ENCODE measurements around the gene TCF12.
A peak's percentile ranks its signal among the peaks of the same experiment; 100 is the strongest.

Gene TCF12

GRCh38 chr15:57227899-57228298 is 309.5 kb downstream of the TCF12 start:
- DNase-seq, result no peak
- Histone ChIP-seq H3K9me3 (no peaks in the 10 kb centered on the region), H3K4me1 (peaks cover 48% of the 10 kb centered on the region), H3K27me3 (no peaks in the 10 kb centered on the region), H3K36me3 (peaks cover 13% of the 10 kb centered on the region), H3K4me3 (ENCODE audit: low read depth, low read length) (peak overlapping the region; percentile 4; the same call in 1 of the 2 replicates)
- TF ChIP-seq CTCF (IDR thresholded peaks at IDR 0.05; ENCODE audit: low read depth, low read length), result no peak

- no peak for TF ChIP-seq CTCF (IDR thresholded peaks at IDR 0.05; ENCODE audit: low read depth, low read length)
- peak overlapping the region; percentile 4; the same call in 1 of the 2 replicates for H3K4me3 ChIP-seq (ENCODE audit: low read depth, low read length)
- H3K9me3 ChIP-seq, result no peaks in the 10 kb centered on the region
- H3K4me1 ChIP-seq, result peaks cover 45% of the 10 kb centered on the region
- peaks cover 17% of the 10 kb centered on the region for H3K36me3 ChIP-seq
- no peaks in the 10 kb centered on the region for H3K27me3 ChIP-seq
- no peak for DNase-seq
These were observed 310.0 kb downstream of the TCF12 start for GRCh38 chr15:57228395-57228794.

GRCh38 chr15:57229051-57229450 is 310.6 kb downstream of the TCF12 start:
- no peaks in the 10 kb centered on the region for H3K9me3 ChIP-seq
- H3K4me3 ChIP-seq (ENCODE audit: low read depth, low read length), result no peak overlapping the region
- no peak for TF ChIP-seq CTCF (IDR thresholded peaks at IDR 0.05; ENCODE audit: low read depth, low read length)
- H3K4me1 ChIP-seq, result peaks cover 45% of the 10 kb centered on the region
- H3K27me3 ChIP-seq, result no peaks in the 10 kb centered on the region
- peaks cover 24% of the 10 kb centered on the region for H3K36me3 ChIP-seq
- DNase-seq, result no peak

- Histone ChIP-seq H3K4me1 (peaks cover 49% of the 10 kb centered on the region), H3K27me3 (no peaks in the 10 kb centered on the region), H3K36me3 (peaks cover 39% of the 10 kb centered on the region), H3K9me3 (no peaks in the 10 kb centered on the region), H3K4me3 (ENCODE audit: low read depth, low read length) (no peak overlapping the region)
- no peak for DNase-seq
- TF ChIP-seq CTCF (IDR thresholded peaks at IDR 0.05; ENCODE audit: low read depth, low read length), result no peak
These were observed 313.1 kb downstream of the TCF12 start for GRCh38 chr15:57231559-57231958.

- H3K4me1 ChIP-seq, result peaks cover 34% of the 10 kb centered on the region
- TF ChIP-seq CTCF (IDR thresholded peaks at IDR 0.05; ENCODE audit: low read depth, low read length), result no peak
- H3K27me3 ChIP-seq, result no peaks in the 10 kb centered on the region
- H3K9me3 ChIP-seq, result no peaks in the 10 kb centered on the region
- no peak for DNase-seq
- H3K4me3 ChIP-seq (ENCODE audit: low read depth, low read length), result no peak overlapping the region
- H3K36me3 ChIP-seq, result peaks cover 58% of the 10 kb centered on the region
These were observed 315.7 kb downstream of the TCF12 start for GRCh38 chr15:57234156-57234555.

GRCh38 chr15:57235186-57235585 is 316.7 kb downstream of the TCF12 start:
- no peak for DNase-seq
- Histone ChIP-seq H3K4me3 (ENCODE audit: low read depth, low read length) (no peak overlapping the region), H3K4me1 (peaks cover 25% of the 10 kb centered on the region), H3K27me3 (no peaks in the 10 kb centered on the region), H3K36me3 (peaks cover 67% of the 10 kb centered on the region), H3K9me3 (no peaks in the 10 kb centered on the region)
- TF ChIP-seq CTCF (IDR thresholded peaks at IDR 0.05; ENCODE audit: low read depth, low read length), result no peak
